HG02798 (cell line): ENCODE measurements around the gene EZH2.

Experiments
- ATAC-seq: cut with Tn5 transposase; IDR thresholded peaks from one replicate; pipeline ENCODE4 v1.9.1; 2021; ENCODE audit warnings: mild to moderate bottlenecking; ENCODE audit not compliant: unreplicated experiment, poor library complexity

The EZH2 gene

GRCh38 chr7:148782757-148783456 is 101.2 kb downstream of the EZH2 start:
- no peak for ATAC-seq

- no peak for ATAC-seq
These were observed 109.6 kb downstream of the EZH2 start for GRCh38 chr7:148774471-148774870.

GRCh38 chr7:148773334-148773733 is 110.8 kb downstream of the EZH2 start:
- no peak for ATAC-seq

GRCh38 chr7:148772297-148773089 is 111.6 kb downstream of the EZH2 start:
- no peak for ATAC-seq

GRCh38 chr7:148770004-148770403 is 114.1 kb downstream of the EZH2 start:
- no peak for ATAC-seq

GRCh38 chr7:148763622-148764021 is 120.5 kb downstream of the EZH2 start:
- ATAC-seq = no peak

GRCh38 chr7:148761499-148762278 is 122.4 kb downstream of the EZH2 start:
- ATAC-seq = no peak
